Measurements from ENCODE around the gene GABRB1.

DNA sequence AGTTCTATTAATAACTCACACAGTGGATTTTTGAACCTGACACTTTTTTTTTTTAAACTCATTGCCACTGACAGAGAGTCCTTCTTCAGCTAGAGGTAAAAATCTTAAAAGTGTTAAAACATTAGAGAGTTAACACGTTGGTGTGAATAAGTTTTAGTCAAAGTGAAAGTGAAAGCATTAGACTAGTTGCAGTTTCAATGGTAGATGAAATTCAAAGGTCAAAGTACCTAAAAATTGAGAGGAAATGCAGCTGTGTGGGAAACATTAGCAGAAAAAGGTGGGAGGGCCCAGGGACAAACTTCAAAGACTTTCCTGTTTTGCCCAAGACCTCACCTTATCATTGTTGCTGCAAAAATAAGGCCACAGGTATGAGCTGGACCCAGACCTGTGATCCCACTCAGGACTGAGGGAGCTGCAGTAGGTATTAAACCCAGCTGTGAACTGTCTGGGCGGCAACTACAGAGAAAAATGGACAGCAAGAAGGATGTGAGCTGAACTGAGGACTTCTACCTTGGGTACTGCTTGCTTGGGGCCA is 20.4 kb upstream of the GABRB1 start:
- TF ChIP-seq, protein P1, sequence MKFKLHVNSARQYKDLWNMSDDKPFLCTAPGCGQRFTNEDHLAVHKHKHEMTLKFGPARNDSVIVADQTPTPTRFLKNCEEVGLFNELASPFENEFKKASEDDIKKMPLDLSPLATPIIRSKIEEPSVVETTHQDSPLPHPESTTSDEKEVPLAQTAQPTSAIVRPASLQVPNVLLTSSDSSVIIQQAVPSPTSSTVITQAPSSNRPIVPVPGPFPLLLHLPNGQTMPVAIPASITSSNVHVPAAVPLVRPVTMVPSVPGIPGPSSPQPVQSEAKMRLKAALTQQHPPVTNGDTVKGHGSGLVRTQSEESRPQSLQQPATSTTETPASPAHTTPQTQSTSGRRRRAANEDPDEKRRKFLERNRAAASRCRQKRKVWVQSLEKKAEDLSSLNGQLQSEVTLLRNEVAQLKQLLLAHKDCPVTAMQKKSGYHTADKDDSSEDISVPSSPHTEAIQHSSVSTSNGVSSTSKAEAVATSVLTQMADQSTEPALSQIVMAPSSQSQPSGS (IDR thresholded peaks at IDR 0.05; ENCODE audit: low read length): no peak
- TF ChIP-seq POLR2A (IDR thresholded peaks at IDR 0.05; ENCODE audit: control extremely low read depth in 1 of 2, low read depth in 2 of 2, low read length in 2 of 2): no peak

All from H1 (cell line).